Measurements from ENCODE around the gene FRMPD1. TPM values are rescaled to one million over a fixed set of nuclear protein-coding genes. Genes with fewer than 3 reads are reported as not detected.
A peak's percentile ranks its signal among the peaks of the same experiment; 100 is the strongest.

FRMPD1 gene
- total and polyA plus RNA-seq, 2 of the 13 experiments (the other 11 are each of a cell fraction or from before 2014, with no cell fraction given) = not detected

DNA sequence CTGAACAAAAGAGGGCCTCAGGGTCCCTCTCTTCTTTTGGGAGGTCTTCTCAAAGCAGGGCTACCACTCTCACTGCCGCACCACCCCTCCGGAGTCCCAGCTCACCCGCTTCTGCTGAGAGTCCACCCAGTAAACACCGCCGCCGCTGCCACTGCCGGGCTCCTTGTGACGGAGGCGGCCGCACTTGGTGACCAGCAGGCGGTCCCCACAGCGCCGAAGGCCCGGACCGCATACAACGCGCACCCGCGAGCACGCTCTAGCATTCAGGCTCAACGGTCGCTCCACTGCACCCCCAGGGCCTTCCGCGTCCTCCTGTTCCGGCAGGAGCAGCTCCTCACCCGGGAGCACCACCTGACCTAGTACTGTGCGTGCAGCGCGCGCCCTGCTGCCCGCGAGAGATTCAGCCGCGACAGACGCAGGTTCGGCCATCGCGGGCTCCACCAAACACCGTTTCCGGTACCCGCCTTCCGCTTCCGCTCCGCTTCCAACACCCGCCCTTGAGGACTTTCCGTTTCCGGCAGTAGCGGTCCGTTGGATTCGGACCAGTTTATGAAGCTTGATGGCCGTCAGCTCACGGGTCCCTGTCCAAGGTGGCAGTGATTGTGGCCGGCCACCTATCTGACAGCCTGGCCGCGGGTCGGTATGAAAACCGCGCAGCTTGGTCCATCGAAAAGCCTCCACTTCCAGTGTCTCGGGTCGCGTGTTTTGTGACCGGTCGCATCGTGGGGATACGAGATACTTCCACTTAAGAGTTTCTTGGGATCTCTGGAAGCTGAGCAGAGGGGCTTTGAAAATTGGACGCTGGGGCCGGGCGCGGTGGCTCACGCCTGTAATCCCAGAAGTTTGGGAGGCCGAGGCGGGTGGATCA, 134.1 kb downstream of the FRMPD1 start, which contains the start of gene EXOSC3 (continued):
- TF ChIP-seq, protein P1, sequence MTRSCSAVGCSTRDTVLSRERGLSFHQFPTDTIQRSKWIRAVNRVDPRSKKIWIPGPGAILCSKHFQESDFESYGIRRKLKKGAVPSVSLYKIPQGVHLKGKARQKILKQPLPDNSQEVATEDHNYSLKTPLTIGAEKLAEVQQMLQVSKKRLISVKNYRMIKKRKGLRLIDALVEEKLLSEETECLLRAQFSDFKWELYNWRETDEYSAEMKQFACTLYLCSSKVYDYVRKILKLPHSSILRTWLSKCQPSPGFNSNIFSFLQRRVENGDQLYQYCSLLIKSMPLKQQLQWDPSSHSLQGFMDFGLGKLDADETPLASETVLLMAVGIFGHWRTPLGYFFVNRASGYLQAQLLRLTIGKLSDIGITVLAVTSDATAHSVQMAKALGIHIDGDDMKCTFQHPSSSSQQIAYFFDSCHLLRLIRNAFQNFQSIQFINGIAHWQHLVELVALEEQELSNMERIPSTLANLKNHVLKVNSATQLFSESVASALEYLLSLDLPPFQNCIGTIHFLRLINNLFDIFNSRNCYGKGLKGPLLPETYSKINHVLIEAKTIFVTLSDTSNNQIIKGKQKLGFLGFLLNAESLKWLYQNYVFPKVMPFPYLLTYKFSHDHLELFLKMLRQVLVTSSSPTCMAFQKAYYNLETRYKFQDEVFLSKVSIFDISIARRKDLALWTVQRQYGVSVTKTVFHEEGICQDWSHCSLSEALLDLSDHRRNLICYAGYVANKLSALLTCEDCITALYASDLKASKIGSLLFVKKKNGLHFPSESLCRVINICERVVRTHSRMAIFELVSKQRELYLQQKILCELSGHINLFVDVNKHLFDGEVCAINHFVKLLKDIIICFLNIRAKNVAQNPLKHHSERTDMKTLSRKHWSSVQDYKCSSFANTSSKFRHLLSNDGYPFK (CRISPR knock-in tag; IDR thresholded peaks at IDR 0.05; ENCODE audit: borderline replicate concordance) = peak; percentile 92
- TF ChIP-seq PHF20 (CRISPR knock-in tag; IDR thresholded peaks at IDR 0.05) (peak; percentile 98), SNRNP70 (IDR thresholded peaks at IDR 0.05; ENCODE audit: low read depth, low read length) (no peak), SNAPC2 (CRISPR knock-in tag; IDR thresholded peaks at IDR 0.05) (no peak), ZNF383 (CRISPR knock-in tag; IDR thresholded peaks at IDR 0.05; ENCODE audit: borderline replicate concordance) (no peak), PPARG (CRISPR knock-in tag; conservative IDR thresholded peaks at IDR 0.05) (no peak), TAF1 (CRISPR knock-in tag; IDR thresholded peaks at IDR 0.05) (peak; percentile 97), POGZ (CRISPR knock-in tag; IDR thresholded peaks at IDR 0.05) (peak; percentile 76), ZBTB20 (CRISPR knock-in tag; IDR thresholded peaks at IDR 0.05; ENCODE audit: borderline replicate concordance, low read depth) (peak; percentile 60; the same call in 1 of the 2 replicates), SMAD1 (CRISPR knock-in tag; IDR thresholded peaks at IDR 0.05; ENCODE audit: borderline replicate concordance, low read depth) (peak; percentile 68), AHR (CRISPR knock-in tag; IDR thresholded peaks at IDR 0.05) (peak; percentile 72; the same call in 1 of the 2 replicates), SAFB2 (CRISPR knock-in tag; IDR thresholded peaks at IDR 0.05; ENCODE audit: borderline replicate concordance, low read depth) (no peak; the same call in 1 of the 2 replicates), CREB1 (IDR thresholded peaks at IDR 0.05) (no peak), CREB1 (CRISPR knock-in tag; IDR thresholded peaks at IDR 0.05) (no peak)
- TF ChIP-seq, protein P2, sequence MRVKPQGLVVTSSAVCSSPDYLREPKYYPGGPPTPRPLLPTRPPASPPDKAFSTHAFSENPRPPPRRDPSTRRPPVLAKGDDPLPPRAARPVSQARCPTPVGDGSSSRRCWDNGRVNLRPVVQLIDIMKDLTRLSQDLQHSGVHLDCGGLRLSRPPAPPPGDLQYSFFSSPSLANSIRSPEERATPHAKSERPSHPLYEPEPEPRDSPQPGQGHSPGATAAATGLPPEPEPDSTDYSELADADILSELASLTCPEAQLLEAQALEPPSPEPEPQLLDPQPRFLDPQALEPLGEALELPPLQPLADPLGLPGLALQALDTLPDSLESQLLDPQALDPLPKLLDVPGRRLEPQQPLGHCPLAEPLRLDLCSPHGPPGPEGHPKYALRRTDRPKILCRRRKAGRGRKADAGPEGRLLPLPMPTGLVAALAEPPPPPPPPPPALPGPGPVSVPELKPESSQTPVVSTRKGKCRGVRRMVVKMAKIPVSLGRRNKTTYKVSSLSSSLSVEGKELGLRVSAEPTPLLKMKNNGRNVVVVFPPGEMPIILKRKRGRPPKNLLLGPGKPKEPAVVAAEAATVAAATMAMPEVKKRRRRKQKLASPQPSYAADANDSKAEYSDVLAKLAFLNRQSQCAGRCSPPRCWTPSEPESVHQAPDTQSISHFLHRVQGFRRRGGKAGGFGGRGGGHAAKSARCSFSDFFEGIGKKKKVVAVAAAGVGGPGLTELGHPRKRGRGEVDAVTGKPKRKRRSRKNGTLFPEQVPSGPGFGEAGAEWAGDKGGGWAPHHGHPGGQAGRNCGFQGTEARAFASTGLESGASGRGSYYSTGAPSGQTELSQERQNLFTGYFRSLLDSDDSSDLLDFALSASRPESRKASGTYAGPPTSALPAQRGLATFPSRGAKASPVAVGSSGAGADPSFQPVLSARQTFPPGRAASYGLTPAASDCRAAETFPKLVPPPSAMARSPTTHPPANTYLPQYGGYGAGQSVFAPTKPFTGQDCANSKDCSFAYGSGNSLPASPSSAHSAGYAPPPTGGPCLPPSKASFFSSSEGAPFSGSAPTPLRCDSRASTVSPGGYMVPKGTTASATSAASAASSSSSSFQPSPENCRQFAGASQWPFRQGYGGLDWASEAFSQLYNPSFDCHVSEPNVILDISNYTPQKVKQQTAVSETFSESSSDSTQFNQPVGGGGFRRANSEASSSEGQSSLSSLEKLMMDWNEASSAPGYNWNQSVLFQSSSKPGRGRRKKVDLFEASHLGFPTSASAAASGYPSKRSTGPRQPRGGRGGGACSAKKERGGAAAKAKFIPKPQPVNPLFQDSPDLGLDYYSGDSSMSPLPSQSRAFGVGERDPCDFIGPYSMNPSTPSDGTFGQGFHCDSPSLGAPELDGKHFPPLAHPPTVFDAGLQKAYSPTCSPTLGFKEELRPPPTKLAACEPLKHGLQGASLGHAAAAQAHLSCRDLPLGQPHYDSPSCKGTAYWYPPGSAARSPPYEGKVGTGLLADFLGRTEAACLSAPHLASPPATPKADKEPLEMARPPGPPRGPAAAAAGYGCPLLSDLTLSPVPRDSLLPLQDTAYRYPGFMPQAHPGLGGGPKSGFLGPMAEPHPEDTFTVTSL (CRISPR knock-in tag; IDR thresholded peaks at IDR 0.05; ENCODE audit: borderline replicate concordance) = no peak
- TF ChIP-seq, protein P3, sequence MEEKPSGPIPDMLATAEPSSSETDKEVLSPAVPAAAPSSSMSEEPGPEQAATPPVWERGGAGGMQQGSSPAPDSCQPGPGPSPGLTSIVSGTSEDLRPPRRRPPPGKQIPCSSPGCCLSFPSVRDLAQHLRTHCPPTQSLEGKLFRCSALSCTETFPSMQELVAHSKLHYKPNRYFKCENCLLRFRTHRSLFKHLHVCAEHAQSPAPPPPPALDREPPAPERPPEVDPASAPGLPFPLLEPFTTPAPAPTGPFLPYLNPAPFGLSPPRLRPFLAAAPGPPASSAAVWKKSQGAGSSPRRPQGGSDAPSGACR (CRISPR knock-in tag; IDR thresholded peaks at IDR 0.05) = 0 out of 2 replicates have a peak, but pooled peaks have one; percentile 55
- TF ChIP-seq, protein P4, sequence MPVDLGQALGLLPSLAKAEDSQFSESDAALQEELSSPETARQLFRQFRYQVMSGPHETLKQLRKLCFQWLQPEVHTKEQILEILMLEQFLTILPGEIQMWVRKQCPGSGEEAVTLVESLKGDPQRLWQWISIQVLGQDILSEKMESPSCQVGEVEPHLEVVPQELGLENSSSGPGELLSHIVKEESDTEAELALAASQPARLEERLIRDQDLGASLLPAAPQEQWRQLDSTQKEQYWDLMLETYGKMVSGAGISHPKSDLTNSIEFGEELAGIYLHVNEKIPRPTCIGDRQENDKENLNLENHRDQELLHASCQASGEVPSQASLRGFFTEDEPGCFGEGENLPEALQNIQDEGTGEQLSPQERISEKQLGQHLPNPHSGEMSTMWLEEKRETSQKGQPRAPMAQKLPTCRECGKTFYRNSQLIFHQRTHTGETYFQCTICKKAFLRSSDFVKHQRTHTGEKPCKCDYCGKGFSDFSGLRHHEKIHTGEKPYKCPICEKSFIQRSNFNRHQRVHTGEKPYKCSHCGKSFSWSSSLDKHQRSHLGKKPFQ (CRISPR knock-in tag; IDR thresholded peaks at IDR 0.05; ENCODE audit: insufficient replicate concordance) = peak; percentile 25

Data from HepG2 (cell line).